Lung (tissue), 12 donors: Measurements from ENCODE around the gene DMRT3. TPM values are rescaled to one million over a fixed set of nuclear protein-coding genes. Genes with fewer than 3 reads are reported as not detected.

Source experiments
- ATAC-seq: fragments of 200-7000 bp; cut with Tn5 transposase; one replicate; pipeline ENCODE4 v1.9.1; 2020; ENCODE audit warnings: moderate number of reproducible peaks; ENCODE audit not compliant: insufficient read depth, low FRiP score
- DNase-seq, 3 donors: peaks; one replicate each; pipeline ENCODE4 v3.0.0-alpha.2; 2013 to 2017
- H3K27ac ChIP-seq, 2 donors: one replicate each; pipeline ENCODE4 v1.5.1; 2013; ENCODE audit warnings: mild to moderate bottlenecking in 2 of 2, moderate library complexity in 2 of 2, control low read depth in 1 of 2, inconsistent platforms in 1 of 2, low read depth in 1 of 2, low read length in 1 of 2
- H3K27me3 ChIP-seq, 3 donors: one replicate each; pipeline ENCODE4 v1.5.1; 2013; ENCODE audit warnings: low read length in 2 of 3; ENCODE audit not compliant: control insufficient read depth in 3 of 3, insufficient read depth in 3 of 3
- H3K36me3 ChIP-seq, 4 donors: one replicate each; pipeline ENCODE4 v1.5.1; 2013; ENCODE audit warnings: low read length in 4 of 4, mild to moderate bottlenecking in 1 of 4, moderate library complexity in 1 of 4; ENCODE audit not compliant: control insufficient read depth in 4 of 4, insufficient read depth in 4 of 4
- H3K4me1 ChIP-seq, 5 donors: one replicate each; pipeline ENCODE4 v1.5.1; 2013; ENCODE audit warnings: low read length in 5 of 5, mild to moderate bottlenecking in 2 of 5, moderate library complexity in 1 of 5; ENCODE audit not compliant: control insufficient read depth in 5 of 5, insufficient read depth in 5 of 5
- H3K4me3 ChIP-seq: one replicate; pipeline ENCODE4 v1.5.1; 2013; ENCODE audit warnings: mild to moderate bottlenecking, control low read depth, moderate library complexity
- H3K9ac ChIP-seq, 2 donors: one replicate each; pipeline ENCODE4 v1.5.1; 2013; ENCODE audit warnings: low read length in 2 of 2, control low read depth in 1 of 2; ENCODE audit not compliant: insufficient read depth in 1 of 2
- H3K9me3 ChIP-seq, 4 donors: one replicate each; pipeline ENCODE4 v1.5.1; 2013; ENCODE audit warnings: low read length in 3 of 4, mild to moderate bottlenecking in 1 of 4, moderate library complexity in 1 of 4; ENCODE audit not compliant: control insufficient read depth in 4 of 4, insufficient read depth in 3 of 4
- WGBS, 2 donors: extraction: QIAGEN DNeasy Blood & Tissue Kit; methylation state at CpG; one replicate each; pipeline ENCODE4 v1.1.7; 2013; 5-methylcytosine and 5-hydroxymethylcytosine counted together
- polyA plus RNA-seq, 2 donors: library from polyadenylated mRNA; stranded (reverse); fragments of 200-250 nt; gene quantifications; one replicate each; pipeline ENCODE4 v1.2.1, GENCODE V29; 2013
- total RNA-seq, 2 donors: library from RNA; depleted of rRNA in 1 of 2; stranded (reverse); fragments of >200 nt in 1 of 2; gene quantifications; one replicate each; pipeline ENCODE4 v1.2.1, GENCODE V29; 2014 to 2021
- TF ChIP-seq, protein P1 (sequence below): IDR thresholded peaks from 2 replicates; pipeline ENCODE4 v1.5.1; 2012; ENCODE audit warnings: mild to moderate bottlenecking; ENCODE audit errors: control extremely low read depth, extremely low read depth
- donor health status: control.
- donor health status: control.
- donor health status: Bipolar disorder and iron deficiency.
- donor health status: healthy.
- donor health status: DM: yes; HTN: yes; CAD: no.

The DMRT3 gene
- total and polyA plus RNA-seq, 4 donors = 0.13 to 0.20 TPM; not detected in 2

DNA sequence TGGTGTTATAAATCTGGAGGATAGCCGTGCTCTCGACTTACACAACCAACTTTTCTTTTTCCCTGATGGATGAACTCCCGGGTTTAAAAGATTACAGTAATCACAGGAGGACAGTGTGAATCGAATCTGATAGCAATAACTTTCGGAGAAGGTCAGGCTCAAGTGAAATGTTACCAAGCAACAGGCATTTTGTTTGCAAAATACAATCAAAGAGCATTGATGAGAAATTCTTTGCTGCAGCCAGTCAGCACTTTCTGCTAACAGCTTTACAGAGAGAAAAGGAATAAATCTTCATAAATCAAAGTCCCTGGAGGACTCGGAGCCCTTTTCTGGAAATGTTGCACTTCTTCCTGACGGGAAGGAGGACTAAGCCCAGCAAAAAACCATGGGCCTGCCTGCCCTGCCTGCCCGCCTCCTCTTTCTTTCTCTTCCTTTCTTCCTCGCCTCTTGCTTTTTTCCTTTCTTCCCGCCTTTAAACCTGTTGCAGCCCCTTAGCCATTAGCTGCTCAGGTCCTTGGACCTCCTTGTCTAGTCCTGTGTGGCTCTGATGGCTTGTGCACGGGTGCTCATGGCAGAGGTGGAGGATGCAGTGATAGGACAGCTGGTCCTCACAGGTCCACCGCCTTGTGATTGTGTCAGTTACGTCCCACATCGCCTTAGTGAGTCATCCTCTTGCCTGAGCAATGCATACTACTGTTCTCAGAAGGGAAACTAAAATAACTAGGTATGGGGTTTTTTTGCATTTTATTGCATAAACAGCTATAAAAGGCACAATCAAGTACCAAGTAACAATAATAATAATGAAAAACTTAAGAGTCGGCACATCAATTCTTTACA is 6.2 kb downstream of the DMRT3 start:
- Histone ChIP-seq H3K4me1 (peaks cover 0 to 2% (median 0%) of the 10 kb centered on the region in 5 donors), H3K36me3 (no peaks in the 10 kb centered on the region), H3K27ac (no peak overlapping the region), H3K9me3 (peaks cover 0 to 11% (median 0%) of the 10 kb centered on the region in 4 donors), H3K27me3 (peaks cover 8 to 92% (median 79%) of the 10 kb centered on the region in 3 donors), H3K9ac (no peak overlapping the region), H3K4me3 (no peak overlapping the region)
- 52 to 59% methylated on average over 15 of the region's 15 CpGs for WGBS, 2 donors
- ATAC-seq (no peak), DNase-seq (no peak)
- TF ChIP-seq, protein P1, sequence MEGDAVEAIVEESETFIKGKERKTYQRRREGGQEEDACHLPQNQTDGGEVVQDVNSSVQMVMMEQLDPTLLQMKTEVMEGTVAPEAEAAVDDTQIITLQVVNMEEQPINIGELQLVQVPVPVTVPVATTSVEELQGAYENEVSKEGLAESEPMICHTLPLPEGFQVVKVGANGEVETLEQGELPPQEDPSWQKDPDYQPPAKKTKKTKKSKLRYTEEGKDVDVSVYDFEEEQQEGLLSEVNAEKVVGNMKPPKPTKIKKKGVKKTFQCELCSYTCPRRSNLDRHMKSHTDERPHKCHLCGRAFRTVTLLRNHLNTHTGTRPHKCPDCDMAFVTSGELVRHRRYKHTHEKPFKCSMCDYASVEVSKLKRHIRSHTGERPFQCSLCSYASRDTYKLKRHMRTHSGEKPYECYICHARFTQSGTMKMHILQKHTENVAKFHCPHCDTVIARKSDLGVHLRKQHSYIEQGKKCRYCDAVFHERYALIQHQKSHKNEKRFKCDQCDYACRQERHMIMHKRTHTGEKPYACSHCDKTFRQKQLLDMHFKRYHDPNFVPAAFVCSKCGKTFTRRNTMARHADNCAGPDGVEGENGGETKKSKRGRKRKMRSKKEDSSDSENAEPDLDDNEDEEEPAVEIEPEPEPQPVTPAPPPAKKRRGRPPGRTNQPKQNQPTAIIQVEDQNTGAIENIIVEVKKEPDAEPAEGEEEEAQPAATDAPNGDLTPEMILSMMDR = no peak

DNA sequence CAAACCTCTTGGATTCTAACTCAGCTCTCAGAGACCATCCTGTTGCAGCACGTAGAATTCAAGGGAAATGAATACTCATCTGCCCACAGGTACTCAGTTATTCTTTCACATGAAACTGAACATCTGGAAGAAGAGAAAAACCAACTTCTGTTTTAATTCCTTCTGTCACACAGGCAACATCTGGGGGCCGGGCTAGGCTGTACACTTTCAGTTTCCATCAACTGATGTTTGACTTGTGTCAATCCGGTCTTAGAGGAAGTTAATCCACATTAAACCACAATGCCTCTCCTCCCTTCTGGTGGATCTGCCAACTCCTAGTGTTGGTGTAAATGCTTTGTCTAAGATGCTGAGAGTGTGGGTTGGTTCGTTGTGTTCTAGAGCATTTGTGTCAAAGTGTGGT is 17.6 kb downstream of the DMRT3 start:
- Histone ChIP-seq H3K27ac (no peak overlapping the region), H3K36me3 (no peaks in the 10 kb centered on the region), H3K9me3 (no peaks in the 10 kb centered on the region), H3K4me3 (no peak overlapping the region), H3K27me3 (peaks cover 0 to 18% (median 15%) of the 10 kb centered on the region in 3 donors), H3K4me1 (peaks cover 0 to 2% (median 0%) of the 10 kb centered on the region in 5 donors), H3K9ac (no peak overlapping the region)
- ATAC-seq (no peak), DNase-seq (no peak)
- whole genome bisulfite sequencing, 2 donors = 52 to 60% methylated on average over 4 of the region's 4 CpGs
- TF ChIP-seq, protein P1 = no peak

DNA sequence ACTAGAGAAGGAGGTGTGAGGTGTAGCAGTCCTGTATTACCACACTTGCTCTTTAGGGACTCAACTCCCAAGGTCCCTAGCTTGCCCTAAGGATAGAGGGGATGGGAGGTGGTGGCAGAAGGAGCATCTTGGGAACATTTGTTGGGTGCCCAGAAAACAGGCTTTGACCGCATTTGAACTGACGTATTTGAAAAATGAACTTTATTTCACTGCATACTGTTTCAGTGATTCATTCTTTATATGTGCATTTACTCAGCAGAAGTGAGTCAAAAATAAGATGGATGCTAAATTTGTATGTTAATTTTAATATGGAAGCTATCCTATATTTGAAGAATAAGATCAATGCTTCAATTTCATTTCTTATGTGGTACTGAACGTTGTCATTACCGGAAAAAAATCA is 18.7 kb downstream of the DMRT3 start:
- 93 to 95% methylated on average over 4 of the region's 4 CpGs for WGBS, 2 donors
- H3K4me1 ChIP-seq = peaks cover 0 to 2% (median 0%) of the 10 kb centered on the region in 5 donors
- H3K27ac ChIP-seq = no peak overlapping the region
- no peaks in the 10 kb centered on the region for H3K9me3 ChIP-seq
- H3K9ac ChIP-seq = no peak overlapping the region
- TF ChIP-seq, protein P1 = no peak
- H3K27me3 ChIP-seq = peaks cover 0 to 13% (median 11%) of the 10 kb centered on the region in 3 donors
- DNase-seq (no peak), ATAC-seq (no peak)
- H3K36me3 ChIP-seq = no peaks in the 10 kb centered on the region
- no peak overlapping the region for H3K4me3 ChIP-seq
